GM18502 (cell line): Measurements from ENCODE around the gene GRIP1.

Source experiments
- ATAC-seq: cut with Tn5 transposase; IDR thresholded peaks from one replicate; pipeline ENCODE4 v1.9.1; 2021; ENCODE audit warnings: mild to moderate bottlenecking; ENCODE audit not compliant: unreplicated experiment, poor library complexity

The GRIP1 gene

GRCh38 chr12:66661357-66661756, 17.5 kb downstream of the GRIP1 start:
- ATAC-seq, result no peak

- no peak for ATAC-seq
Measured at GRCh38 chr12:66653796-66654195, 25.1 kb downstream of the GRIP1 start.

- ATAC-seq, result no peak
Measured at GRCh38 chr12:66648033-66648735, 30.7 kb downstream of the GRIP1 start.

GRCh38 chr12:66647034-66647691, 31.7 kb downstream of the GRIP1 start:
- ATAC-seq, result no peak

GRCh38 chr12:66644151-66644550, 34.7 kb downstream of the GRIP1 start:
- no peak for ATAC-seq

GRCh38 chr12:66640691-66641460, 38.0 kb downstream of the GRIP1 start:
- ATAC-seq, result no peak

DNA sequence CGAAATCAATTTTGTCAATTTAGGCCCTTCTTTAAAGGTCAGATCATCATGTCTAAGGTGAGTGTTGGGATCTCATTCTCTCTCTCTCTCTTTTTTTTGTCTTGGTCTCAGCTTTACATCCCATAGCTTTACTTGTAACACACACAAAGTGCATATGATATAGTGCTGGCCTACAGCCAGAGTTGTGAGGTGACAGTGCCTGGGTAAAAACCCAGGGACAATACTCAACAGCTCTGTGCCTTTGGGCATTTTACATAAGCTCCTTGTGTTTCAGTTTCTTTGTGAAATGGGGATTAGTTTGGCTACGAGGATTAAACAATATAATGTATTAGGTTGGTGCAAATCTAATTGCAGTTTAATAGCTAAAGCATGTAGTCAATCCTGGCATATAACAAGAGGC, 40.2 kb downstream of the GRIP1 start:
- ATAC-seq, result no peak

GRCh38 chr12:66637699-66638301, 41.1 kb downstream of the GRIP1 start:
- no peak for ATAC-seq

DNA sequence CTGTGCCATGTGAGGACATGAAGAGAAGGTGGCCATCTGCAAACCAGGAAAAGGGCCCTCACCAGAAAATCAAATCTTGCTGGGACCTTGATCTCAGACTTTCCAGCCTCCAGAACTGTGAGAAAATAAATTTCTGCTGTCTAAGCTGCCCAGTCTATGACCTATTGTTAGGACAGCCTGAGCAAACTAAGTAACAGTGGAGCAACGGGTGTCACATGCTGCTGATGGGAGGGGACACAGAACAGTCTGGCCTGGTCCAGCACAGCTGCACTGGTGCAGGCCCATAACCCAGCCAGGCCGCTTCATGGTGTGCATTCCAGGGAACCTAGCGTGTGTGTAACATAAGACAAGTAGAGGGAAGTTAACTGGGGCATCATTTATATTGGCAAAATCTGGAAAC, 42.1 kb downstream of the GRIP1 start:
- no peak for ATAC-seq

- ATAC-seq, result no peak
Measured at GRCh38 chr12:66633676-66634075, 45.2 kb downstream of the GRIP1 start.

DNA sequence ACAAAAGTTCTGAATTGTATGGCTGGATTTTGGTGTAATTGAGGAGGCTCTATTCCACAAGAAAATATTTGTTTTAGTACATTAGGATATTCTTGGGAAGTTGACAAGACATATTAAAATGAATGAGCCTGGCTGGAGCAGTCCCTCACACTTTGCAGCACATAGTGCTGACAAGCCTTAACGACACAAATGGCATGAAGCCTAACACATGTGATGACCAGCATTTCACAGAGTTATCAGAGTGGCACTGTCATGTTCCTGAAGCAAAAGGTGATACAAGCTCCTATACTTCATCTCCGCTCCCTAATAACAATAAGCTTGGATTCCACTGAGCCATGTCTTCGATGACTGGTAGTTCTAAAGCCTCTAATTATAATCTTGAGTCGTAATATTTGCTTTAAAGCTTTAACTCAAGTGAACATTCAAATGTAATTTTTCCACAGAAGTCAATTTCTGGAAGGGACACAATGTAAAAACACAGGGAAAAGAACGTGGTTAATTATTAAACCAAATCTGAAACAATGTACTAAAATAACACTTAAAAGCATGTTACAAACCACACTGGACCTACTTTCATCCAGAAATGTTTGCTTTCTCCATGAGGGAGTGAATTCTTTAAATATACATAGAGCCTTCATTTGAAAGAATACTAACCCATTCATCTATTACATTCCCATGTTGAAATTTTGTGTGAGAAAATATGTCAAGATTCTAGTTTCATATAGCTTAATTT, 49.6 kb downstream of the GRIP1 start:
- ATAC-seq, result no peak

DNA sequence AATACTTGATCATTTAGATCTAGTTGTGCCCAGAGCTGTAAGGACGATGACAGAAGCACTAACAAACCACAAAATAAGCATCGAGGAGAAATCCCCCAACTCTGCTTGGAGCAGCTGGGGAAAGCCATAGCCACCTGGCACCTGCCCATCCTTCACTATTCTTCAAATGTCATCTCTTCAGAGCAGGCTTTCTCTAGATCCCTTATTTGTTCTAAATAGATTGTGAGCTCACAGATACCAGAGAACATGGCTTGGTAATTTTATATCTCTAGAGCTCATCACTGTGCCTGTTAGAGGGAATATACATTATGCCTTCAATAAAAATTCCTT, 50.9 kb downstream of the GRIP1 start:
- ATAC-seq, result no peak

GRCh38 chr12:66627270-66627987, 51.4 kb downstream of the GRIP1 start:
- no peak for ATAC-seq

DNA sequence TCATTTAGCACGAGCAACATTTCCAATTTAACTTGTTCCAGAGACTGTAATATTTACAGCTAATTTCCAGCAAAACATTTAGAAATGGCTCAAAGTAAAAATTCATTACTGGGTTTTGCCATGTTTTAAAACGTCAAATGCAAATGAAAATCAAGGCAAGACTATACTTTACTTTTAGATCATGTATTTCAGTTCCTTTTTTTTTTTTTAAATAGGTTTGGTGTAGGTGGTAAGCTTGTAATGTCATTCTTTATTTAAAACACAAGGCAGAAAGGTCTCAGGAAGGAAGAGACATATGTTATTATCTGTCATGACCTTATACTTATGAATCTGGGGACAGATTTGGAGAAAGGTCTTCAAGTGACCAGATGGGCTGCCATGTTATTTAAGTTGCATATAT, 54.1 kb downstream of the GRIP1 start:
- ATAC-seq, result peak; percentile 70

DNA sequence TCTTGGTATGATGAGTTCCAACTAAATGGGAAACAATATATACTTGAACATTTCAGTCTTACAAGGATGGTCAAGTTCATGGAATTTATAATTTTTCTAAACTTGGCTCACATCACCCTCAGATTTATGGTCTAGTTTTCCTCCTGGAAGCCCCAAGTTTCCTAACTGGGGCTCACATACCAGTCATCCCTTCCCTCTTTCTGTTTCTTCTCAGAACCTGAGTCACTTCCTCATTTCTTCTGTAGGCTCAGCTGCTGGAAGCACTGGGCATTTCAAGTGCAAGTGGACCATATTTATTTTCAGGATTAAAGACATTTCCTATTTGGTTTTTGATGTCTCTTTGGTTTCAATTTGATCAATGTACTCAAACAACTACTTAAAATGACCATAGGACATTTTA, 55.4 kb downstream of the GRIP1 start:
- ATAC-seq, result no peak

DNA sequence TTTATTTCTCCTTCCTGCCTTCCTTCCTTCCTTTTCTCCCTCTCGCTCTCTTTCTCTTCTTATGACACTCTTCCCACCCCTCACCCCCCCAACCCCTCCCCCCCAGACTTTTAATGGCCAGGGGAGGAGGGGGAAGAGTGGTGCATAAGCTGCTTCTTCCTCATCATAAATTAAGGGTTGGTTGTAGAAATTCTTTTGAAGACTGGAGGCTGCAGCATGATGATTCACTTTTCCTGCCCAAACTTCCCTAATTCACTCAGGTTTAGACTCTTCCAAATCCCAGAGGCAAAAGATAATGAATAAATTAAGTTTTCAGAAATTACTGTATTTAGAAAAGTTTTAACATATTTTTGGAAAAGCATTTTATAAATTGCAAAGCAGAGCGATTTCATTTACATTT, 58.2 kb downstream of the GRIP1 start:
- ATAC-seq, result no peak

- no peak for ATAC-seq
Measured at GRCh38 chr12:66620026-66620425, 58.9 kb downstream of the GRIP1 start.

DNA sequence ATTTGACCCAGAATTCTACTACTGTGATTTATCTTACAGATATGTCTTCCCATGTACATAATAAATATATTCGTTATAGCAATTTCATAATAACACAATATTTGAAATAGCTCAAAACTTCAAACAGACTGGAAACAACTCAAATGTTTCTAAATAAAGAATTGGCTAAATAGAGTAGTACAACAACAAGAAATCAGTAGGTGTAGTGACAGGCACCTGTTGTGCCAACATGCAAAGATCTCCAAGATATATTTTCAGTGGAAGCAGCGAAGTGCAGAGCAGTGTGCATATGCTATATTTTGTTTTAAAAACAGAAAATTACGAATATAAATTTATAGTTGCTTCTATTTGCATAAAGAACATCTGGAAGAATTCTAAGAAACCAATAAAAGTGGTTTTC, 60.9 kb downstream of the GRIP1 start:
- no peak for ATAC-seq

GRCh38 chr12:66612090-66612775, 66.6 kb downstream of the GRIP1 start:
- ATAC-seq, result no peak
